ENCODE measurements around the gene SAA2. TPM values are rescaled to one million over a fixed set of nuclear protein-coding genes. Genes with fewer than 3 reads are reported as not detected.

Gene SAA2
- total RNA-seq, result under 1 TPM in 1 of 4 donors, not detected in 3; 0.34 TPM

GRCh38 chr11:18248561-18248960 lies at the start of gene SAA2:
SAA2 (minus strand) TSS chr11:18248668; CDS start chr11:18248011, 657 bp downstream.
- WGBS, result 80% methylated on average over 2 of the region's 5 CpGs
- intact Hi-C loops (cut with DNase I), result no loop called here
- H3K4me3 ChIP-seq, result no peak within 1 kb of the TSS

GRCh38 chr11:18295316-18295715 lies 46.8 kb upstream of the SAA2 start:
- no peak for DNase-seq (ENCODE audit: extremely low spot score)
- Histone ChIP-seq H3K9me3 (no peaks in the 10 kb centered on the region), H3K4me3 (no peak overlapping the region), H3K36me3 (peaks cover 63 to 100% (median 87%) of the 10 kb centered on the region in 4 donors), H3K27me3 (no peaks in the 10 kb centered on the region), H3K27ac (replicated peaks in 1 of 4) (no peak overlapping the region), H3K4me1 (no peaks in the 10 kb centered on the region)
- 94% methylated on average over 2 of the region's 2 CpGs for WGBS
- intact Hi-C loops (cut with DNase I), result no loop called here
- TF ChIP-seq POLR2AphosphoS5 (IDR thresholded peaks at IDR 0.05) (no peak), EP300 (IDR thresholded peaks at IDR 0.05) (no peak), CTCF (IDR thresholded peaks at IDR 0.05) (no peak), POLR2A (IDR thresholded peaks at IDR 0.05; ENCODE audit: low read depth) (no peak)

More at GRCh38 chr11:18248561-18248960, at the start of gene SAA2:
- Histone ChIP-seq H3K9me3 (no peaks in the 10 kb centered on the region), H3K4me1 (no peaks in the 10 kb centered on the region), H3K27ac (replicated peaks in 1 of 4) (no peak within 1 kb of the TSS), H3K36me3 (no peaks in the 10 kb centered on the region), H3K27me3 (no peaks in the 10 kb centered on the region)
- TF ChIP-seq POLR2A (IDR thresholded peaks at IDR 0.05; ENCODE audit: low read depth) (no peak), POLR2AphosphoS5 (IDR thresholded peaks at IDR 0.05) (no peak), EP300 (IDR thresholded peaks at IDR 0.05) (no peak)
- DNase-seq (ENCODE audit: extremely low spot score), result no peak

DNA sequence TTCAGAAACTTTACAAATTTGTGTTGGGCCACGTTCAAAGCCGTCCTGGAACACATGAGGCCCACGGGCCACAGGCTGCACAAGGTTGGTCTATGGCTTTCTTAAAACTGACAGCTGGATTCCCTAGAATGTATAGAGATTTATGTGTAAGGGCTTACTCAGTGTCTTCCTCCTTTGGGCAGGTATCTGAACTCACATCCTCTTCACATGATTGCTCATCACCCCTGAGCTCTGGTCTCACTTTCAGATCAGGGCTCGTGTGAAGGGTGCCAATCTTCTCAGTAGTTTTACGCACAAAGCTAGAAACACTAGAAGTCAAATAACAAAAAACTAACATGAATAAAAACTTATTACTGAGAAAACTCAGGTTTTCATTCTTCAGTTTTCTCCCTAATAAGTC lies 46.4 kb upstream of the SAA2 start:
- WGBS, result 98% methylated on average over 5 of the region's 5 CpGs
- no peak for DNase-seq (ENCODE audit: extremely low spot score)

DNA sequence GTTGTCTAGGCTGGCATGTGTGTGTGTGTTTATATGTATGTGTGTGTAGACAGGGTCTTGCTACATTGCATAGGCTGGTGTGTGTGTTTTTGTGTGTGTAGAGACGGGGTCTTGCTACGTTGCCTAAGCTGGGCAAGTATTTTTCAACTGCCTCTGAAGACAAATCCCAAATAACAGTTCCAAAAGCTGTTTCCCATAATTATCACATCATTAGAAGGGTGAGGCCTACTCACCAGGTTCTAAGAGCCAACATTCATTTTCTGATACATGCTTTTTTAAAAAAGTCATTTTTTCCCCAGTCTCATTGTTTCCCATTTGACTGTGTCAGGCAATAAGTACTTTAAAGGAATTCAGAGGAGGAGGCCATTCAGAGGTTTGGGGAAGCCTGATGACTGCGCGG lies 40.4 kb upstream of the SAA2 start:
- H3K27me3 ChIP-seq, result no peaks in the 10 kb centered on the region
- WGBS, result 91% methylated on average over 4 of the region's 4 CpGs
- peaks cover 64 to 94% (median 83%) of the 10 kb centered on the region in 4 donors for H3K36me3 ChIP-seq
- intact Hi-C loops (cut with DNase I), result no loop called here
- no peaks in the 10 kb centered on the region for H3K9me3 ChIP-seq
- H3K4me3 ChIP-seq, result no peak overlapping the region
- no peak overlapping the region for H3K27ac ChIP-seq (replicated peaks in 1 of 4)
- no peak for DNase-seq (ENCODE audit: extremely low spot score)
- H3K4me1 ChIP-seq, result no peaks in the 10 kb centered on the region
- TF ChIP-seq EP300 (IDR thresholded peaks at IDR 0.05), result no peak
- TF ChIP-seq POLR2A (IDR thresholded peaks at IDR 0.05; ENCODE audit: low read depth), result no peak
- no peak for TF ChIP-seq POLR2AphosphoS5 (IDR thresholded peaks at IDR 0.05)
- TF ChIP-seq CTCF (IDR thresholded peaks at IDR 0.05), result no peak

More for the DNA sequence above, 46.4 kb upstream of the SAA2 start:
- peaks cover 58 to 98% (median 87%) of the 10 kb centered on the region in 4 donors for H3K36me3 ChIP-seq
- intact Hi-C loops (cut with DNase I), result no loop called here
- no peaks in the 10 kb centered on the region for H3K27me3 ChIP-seq
- H3K4me1 ChIP-seq, result no peaks in the 10 kb centered on the region
- no peak overlapping the region for H3K27ac ChIP-seq (replicated peaks in 1 of 4)
- no peaks in the 10 kb centered on the region for H3K9me3 ChIP-seq
- no peak overlapping the region for H3K4me3 ChIP-seq
- no peak for TF ChIP-seq CTCF (IDR thresholded peaks at IDR 0.05)
- no peak for TF ChIP-seq POLR2AphosphoS5 (IDR thresholded peaks at IDR 0.05)
- no peak for TF ChIP-seq POLR2A (IDR thresholded peaks at IDR 0.05; ENCODE audit: low read depth)
- TF ChIP-seq EP300 (IDR thresholded peaks at IDR 0.05), result no peak

DNA sequence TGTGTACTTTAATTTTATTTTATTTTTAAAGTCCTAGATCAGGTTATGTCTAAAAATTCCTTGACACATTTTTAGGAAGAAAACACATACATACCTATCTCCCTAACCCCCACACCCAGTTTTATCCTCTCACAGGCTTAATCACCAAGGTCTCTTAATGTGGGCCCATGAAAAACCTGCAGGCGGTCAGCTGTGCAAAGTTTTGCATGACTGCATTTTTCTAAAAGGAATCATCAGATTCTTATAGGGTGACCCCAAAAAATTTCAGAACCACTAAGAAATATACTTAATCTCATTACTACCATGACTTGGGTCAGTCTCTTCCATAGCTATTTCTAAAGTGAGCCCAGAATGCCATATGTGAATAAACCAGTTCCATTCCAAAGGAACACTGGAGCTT lies 37.4 kb upstream of the SAA2 start:
- intact Hi-C loops (cut with DNase I), result no loop called here
- no peak for TF ChIP-seq EP300 (IDR thresholded peaks at IDR 0.05)
- TF ChIP-seq POLR2A (IDR thresholded peaks at IDR 0.05; ENCODE audit: low read depth), result no peak
- TF ChIP-seq POLR2AphosphoS5 (IDR thresholded peaks at IDR 0.05), result no peak
- TF ChIP-seq CTCF (IDR thresholded peaks at IDR 0.05), result no peak
- no peaks in the 10 kb centered on the region for H3K9me3 ChIP-seq
- WGBS, result 100% methylated on average over 1 of the region's 1 CpG
- no peaks in the 10 kb centered on the region for H3K4me1 ChIP-seq
- H3K4me3 ChIP-seq, result no peak overlapping the region
- H3K27me3 ChIP-seq, result no peaks in the 10 kb centered on the region
- no peak overlapping the region for H3K27ac ChIP-seq (replicated peaks in 1 of 4)
- peaks cover 59 to 92% (median 80%) of the 10 kb centered on the region in 4 donors for H3K36me3 ChIP-seq
- DNase-seq (ENCODE audit: extremely low spot score), result no peak

All from esophagus muscularis mucosa (tissue), 4 donors.